Transverse colon (tissue), 3 donors: ENCODE data around the gene EPS8.
"Not testable (repeated sequence)": the region's sequence is repeated elsewhere in the genome, so short reads cannot be mapped to it uniquely, and the experiment has no call there.

Source experiments
- POLR2A ChIP-seq: fragments of 450-650 bp; IDR thresholded peaks from one replicate; pipeline ENCODE4 v1.6.1; 2016; ENCODE audit warnings: antibody characterized with exemption, mild to moderate bottlenecking, moderate library complexity
- TF ChIP-seq, protein P1 (sequence below), 5 experiments: fragments of 200-600 bp in 3 of 5; fragments of 450-650 bp in 2 of 5; sonication (generic) in 3 of 5; IDR thresholded peaks; 1 replicate in 2 of 5; 2 replicates in 3 of 5; pipeline ENCODE4 v1.5.1; 2016 to 2017; ENCODE audit warnings: antibody characterized with exemption in 5 of 5, inconsistent platforms in 3 of 5, mild to moderate bottlenecking in 2 of 5, moderate library complexity in 1 of 5

DNA sequence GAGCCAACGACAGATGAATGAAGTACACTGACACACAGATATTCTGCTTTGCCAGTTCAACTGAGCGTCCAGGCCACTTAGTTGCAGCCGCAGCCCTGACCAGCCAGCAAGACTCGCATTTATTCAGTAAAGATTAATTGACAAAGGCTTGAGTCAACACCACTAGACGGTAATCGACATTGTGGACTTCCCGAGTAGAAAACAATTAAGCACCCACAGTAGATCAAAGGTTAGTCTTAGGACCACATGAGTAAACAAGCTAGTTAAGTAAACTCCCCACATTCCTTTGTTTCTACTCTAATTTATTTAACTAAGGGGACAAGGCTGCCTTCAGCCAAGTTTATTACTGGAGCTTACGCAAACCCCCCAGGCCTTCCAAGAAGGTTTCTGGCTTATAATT is 172.7 kb downstream of the EPS8 start:
- TF ChIP-seq, protein P1, sequence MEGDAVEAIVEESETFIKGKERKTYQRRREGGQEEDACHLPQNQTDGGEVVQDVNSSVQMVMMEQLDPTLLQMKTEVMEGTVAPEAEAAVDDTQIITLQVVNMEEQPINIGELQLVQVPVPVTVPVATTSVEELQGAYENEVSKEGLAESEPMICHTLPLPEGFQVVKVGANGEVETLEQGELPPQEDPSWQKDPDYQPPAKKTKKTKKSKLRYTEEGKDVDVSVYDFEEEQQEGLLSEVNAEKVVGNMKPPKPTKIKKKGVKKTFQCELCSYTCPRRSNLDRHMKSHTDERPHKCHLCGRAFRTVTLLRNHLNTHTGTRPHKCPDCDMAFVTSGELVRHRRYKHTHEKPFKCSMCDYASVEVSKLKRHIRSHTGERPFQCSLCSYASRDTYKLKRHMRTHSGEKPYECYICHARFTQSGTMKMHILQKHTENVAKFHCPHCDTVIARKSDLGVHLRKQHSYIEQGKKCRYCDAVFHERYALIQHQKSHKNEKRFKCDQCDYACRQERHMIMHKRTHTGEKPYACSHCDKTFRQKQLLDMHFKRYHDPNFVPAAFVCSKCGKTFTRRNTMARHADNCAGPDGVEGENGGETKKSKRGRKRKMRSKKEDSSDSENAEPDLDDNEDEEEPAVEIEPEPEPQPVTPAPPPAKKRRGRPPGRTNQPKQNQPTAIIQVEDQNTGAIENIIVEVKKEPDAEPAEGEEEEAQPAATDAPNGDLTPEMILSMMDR (IDR thresholded peaks at IDR 0.05) = not testable (repeated sequence)
- not testable (repeated sequence) for TF ChIP-seq POLR2A
